ENCODE results near the gene MORN2. TPM values are rescaled to one million over a fixed set of nuclear protein-coding genes. Genes with fewer than 3 reads are reported as not detected.

Gene MORN2
- total and polyA plus RNA-seq, 12 donors = 17.0 to 74.1 (median 26.5) TPM

DNA sequence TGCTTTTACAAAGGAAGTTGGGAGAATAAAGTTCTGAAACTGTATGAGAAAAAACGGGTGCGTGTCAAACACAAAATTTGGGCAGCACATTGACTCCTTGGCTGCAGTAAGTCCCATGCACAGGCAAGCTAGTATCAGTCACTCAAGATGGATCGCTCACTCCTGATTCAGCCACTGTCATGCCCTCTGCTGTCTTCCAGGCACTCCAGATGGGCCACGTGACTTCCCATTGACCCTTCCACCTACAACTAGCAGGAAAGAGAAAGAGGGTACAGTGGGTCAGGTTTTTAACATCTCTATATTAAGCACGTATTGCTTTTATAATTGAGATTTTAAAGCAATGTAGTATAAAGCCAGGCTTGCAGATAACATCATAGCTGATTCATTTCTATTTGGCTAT lies 22.5 kb downstream of the MORN2 start:
- no peaks in the 10 kb centered on the region for H3K27me3 ChIP-seq
- H3K27ac ChIP-seq = no peak overlapping the region
- H3K9me3 ChIP-seq (replicated peaks in 1 of 3) = no peaks in the 10 kb centered on the region
- DNase-seq = no peak
- intact Hi-C loops (cut with DNase I) = no loop called here
- no peak for TF ChIP-seq POLR2A (IDR thresholded peaks at IDR 0.05)
- TF ChIP-seq, protein P1, sequence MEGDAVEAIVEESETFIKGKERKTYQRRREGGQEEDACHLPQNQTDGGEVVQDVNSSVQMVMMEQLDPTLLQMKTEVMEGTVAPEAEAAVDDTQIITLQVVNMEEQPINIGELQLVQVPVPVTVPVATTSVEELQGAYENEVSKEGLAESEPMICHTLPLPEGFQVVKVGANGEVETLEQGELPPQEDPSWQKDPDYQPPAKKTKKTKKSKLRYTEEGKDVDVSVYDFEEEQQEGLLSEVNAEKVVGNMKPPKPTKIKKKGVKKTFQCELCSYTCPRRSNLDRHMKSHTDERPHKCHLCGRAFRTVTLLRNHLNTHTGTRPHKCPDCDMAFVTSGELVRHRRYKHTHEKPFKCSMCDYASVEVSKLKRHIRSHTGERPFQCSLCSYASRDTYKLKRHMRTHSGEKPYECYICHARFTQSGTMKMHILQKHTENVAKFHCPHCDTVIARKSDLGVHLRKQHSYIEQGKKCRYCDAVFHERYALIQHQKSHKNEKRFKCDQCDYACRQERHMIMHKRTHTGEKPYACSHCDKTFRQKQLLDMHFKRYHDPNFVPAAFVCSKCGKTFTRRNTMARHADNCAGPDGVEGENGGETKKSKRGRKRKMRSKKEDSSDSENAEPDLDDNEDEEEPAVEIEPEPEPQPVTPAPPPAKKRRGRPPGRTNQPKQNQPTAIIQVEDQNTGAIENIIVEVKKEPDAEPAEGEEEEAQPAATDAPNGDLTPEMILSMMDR (IDR thresholded peaks at IDR 0.05) = no peak
- 83 to 88% (median 85%) methylated on average over 5 of the region's 5 CpGs for WGBS, 4 donors
- H3K4me3 ChIP-seq = no peak overlapping the region
- no peaks in the 10 kb centered on the region for H3K36me3 ChIP-seq (replicated peaks in 1 of 2)
- no peaks in the 10 kb centered on the region for H3K4me1 ChIP-seq (replicated peaks in 1 of 2)

DNA sequence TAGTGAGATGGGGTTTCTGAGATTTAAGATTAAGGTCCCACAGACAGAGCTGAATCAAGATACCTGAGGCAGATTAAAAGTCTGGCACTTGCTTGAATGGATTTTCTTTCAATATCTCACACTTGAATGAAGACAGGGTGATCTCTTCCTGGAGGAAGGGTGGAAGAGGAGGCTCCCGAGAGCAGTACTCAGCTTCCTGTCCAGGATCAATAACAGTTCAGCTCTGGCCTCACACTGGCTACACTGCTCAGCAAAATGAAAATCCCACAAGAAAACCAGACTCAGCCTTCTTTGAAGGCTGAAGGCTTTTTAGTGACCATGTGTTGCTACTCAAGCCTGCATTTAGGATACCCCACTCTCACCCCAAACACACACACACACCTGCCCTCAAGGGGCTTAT lies 24.9 kb downstream of the MORN2 start:
- no peaks in the 10 kb centered on the region for H3K27me3 ChIP-seq
- TF ChIP-seq, protein P1 (IDR thresholded peaks at IDR 0.05) = no peak
- no peak overlapping the region for H3K4me3 ChIP-seq
- intact Hi-C loops (cut with DNase I) = no loop called here
- H3K4me1 ChIP-seq (replicated peaks in 1 of 2) = no peaks in the 10 kb centered on the region
- H3K9me3 ChIP-seq (replicated peaks in 1 of 3) = no peaks in the 10 kb centered on the region
- DNase-seq = no peak
- no peaks in the 10 kb centered on the region for H3K36me3 ChIP-seq (replicated peaks in 1 of 2)
- no peak overlapping the region for H3K27ac ChIP-seq
- 74 to 94% (median 78%) methylated on average over 1 of the region's 1 CpG for WGBS, 4 donors

DNA sequence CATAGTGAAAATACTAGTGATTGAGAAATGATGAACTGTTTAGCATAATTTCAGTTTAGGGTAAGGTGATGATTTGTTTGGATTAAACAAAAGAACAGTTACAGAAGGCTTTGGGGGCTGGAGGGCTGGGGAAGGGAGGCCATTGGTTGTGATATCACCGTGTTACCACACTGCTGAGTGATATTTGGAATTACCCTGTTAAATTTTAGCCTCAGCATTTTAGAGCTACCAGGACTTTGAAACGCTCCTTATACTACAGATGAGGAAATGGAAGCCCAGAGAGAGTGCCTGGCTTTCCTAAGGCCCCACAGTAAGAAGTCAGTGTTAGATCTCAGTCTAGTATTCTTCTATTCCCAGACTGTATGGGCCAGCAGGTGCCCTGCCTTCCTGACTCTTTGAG lies 29.5 kb downstream of the MORN2 start:
- DNase-seq = no peak
- TF ChIP-seq POLR2A (IDR thresholded peaks at IDR 0.05) = no peak
- TF ChIP-seq, protein P1 (IDR thresholded peaks at IDR 0.05) = no peak
- peaks cover 12 to 15% of the 10 kb centered on the region in 2 donors for H3K4me1 ChIP-seq (replicated peaks in 1 of 2)
- no peak overlapping the region for H3K27ac ChIP-seq
- 84 to 100% (median 88%) methylated on average over 2 of the region's 2 CpGs for WGBS, 4 donors
- H3K4me3 ChIP-seq = no peak overlapping the region
- no peaks in the 10 kb centered on the region for H3K27me3 ChIP-seq
- no peaks in the 10 kb centered on the region for H3K36me3 ChIP-seq (replicated peaks in 1 of 2)
- no peaks in the 10 kb centered on the region for H3K9me3 ChIP-seq (replicated peaks in 1 of 3)
- intact Hi-C loops (cut with DNase I) = no loop called here

DNA sequence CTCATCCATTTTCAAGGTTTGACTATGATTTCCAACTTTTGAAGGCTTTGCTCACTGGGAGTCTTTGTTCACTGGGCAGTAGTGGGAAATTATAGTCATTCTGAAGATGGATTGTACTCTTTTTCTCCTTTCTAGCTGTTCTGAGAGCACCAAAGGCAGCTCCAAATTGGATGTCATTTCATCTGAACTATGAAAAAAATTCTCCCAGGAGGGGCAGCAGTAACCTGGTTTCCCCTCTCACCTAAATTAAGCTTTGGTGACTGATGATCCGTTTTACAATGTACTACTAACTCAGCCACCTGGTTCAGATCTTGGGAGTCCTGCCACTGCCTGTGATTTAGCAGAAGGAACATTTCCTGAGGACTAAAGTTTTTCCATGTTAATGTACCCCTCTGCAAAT lies 31.5 kb downstream of the MORN2 start:
- intact Hi-C loops (cut with DNase I) = no loop called here
- Histone ChIP-seq H3K27ac (peak overlapping the region in 4 of 5 donors; percentile 8 to 73 (median 36)), H3K9me3 (replicated peaks in 1 of 3) (no peaks in the 10 kb centered on the region), H3K27me3 (no peaks in the 10 kb centered on the region), H3K4me1 (replicated peaks in 1 of 2) (peaks cover 15 to 17% of the 10 kb centered on the region in 2 donors), H3K4me3 (no peak overlapping the region), H3K36me3 (replicated peaks in 1 of 2) (no peaks in the 10 kb centered on the region)
- TF ChIP-seq, protein P1 (IDR thresholded peaks at IDR 0.05) = no peak
- TF ChIP-seq POLR2A (IDR thresholded peaks at IDR 0.05) = no peak
- WGBS, 4 donors = 66 to 91% (median 70%) methylated on average over 1 of the region's 1 CpG
- DNase-seq = no peak
